ENCODE results near the gene ZNF281. TPM values are rescaled to one million over a fixed set of nuclear protein-coding genes. Genes with fewer than 3 reads are reported as not detected.

Gene ZNF281
- total RNA-seq, 1 donor: 45.6 TPM

GRCh38 chr1:200373811-200374231, 36.0 kb downstream of the ZNF281 start:
- TF ChIP-seq CTCF (IDR thresholded peaks at IDR 0.05; ENCODE audit: extremely low read depth, low read depth, low read length): no peak
- no peaks in the 10 kb centered on the region for H3K9me3 ChIP-seq (ENCODE audit: low read depth, low read length)
- H3K4me2 ChIP-seq (ENCODE audit: insufficient read depth, low read length): peak overlapping the region; percentile 43
- H3K4me1 ChIP-seq (ENCODE audit: insufficient read depth, low read length): peaks cover 35% of the 10 kb centered on the region
- H3K4me3 ChIP-seq (ENCODE audit: insufficient read depth, low read length): no peak overlapping the region
- no peak for DNase-seq (ENCODE audit: insufficient read length, low spot score, missing footprints)
- no peaks in the 10 kb centered on the region for H3K79me2 ChIP-seq (ENCODE audit: insufficient read depth, low read length)
- H4K20me1 ChIP-seq (ENCODE audit: insufficient read depth, low read length): no peaks in the 10 kb centered on the region
- no peak overlapping the region for H3K27ac ChIP-seq (ENCODE audit: low read depth, low read length)
- H3K36me3 ChIP-seq (ENCODE audit: insufficient read depth, low read length): peaks cover 4% of the 10 kb centered on the region
- peak overlapping the region; percentile 8 for H2AFZ ChIP-seq (ENCODE audit: low read length)
- H3K27me3 ChIP-seq (ENCODE audit: insufficient read depth, low read length): no peaks in the 10 kb centered on the region

- Histone ChIP-seq H3K27me3 (ENCODE audit: insufficient read depth, low read length) (no peaks in the 10 kb centered on the region), H3K4me3 (ENCODE audit: insufficient read depth, low read length) (no peak overlapping the region), H3K4me1 (ENCODE audit: insufficient read depth, low read length) (peaks cover 38% of the 10 kb centered on the region), H3K79me2 (ENCODE audit: insufficient read depth, low read length) (no peaks in the 10 kb centered on the region), H3K36me3 (ENCODE audit: insufficient read depth, low read length) (peaks cover 4% of the 10 kb centered on the region), H3K27ac (ENCODE audit: low read depth, low read length) (peak overlapping the region; percentile 46), H4K20me1 (ENCODE audit: insufficient read depth, low read length) (no peaks in the 10 kb centered on the region), H2AFZ (ENCODE audit: low read length) (no peak overlapping the region), H3K4me2 (ENCODE audit: insufficient read depth, low read length) (no peak overlapping the region), H3K9me3 (ENCODE audit: low read depth, low read length) (no peaks in the 10 kb centered on the region)
- DNase-seq (ENCODE audit: insufficient read length, low spot score, missing footprints): no peak
- no peak for TF ChIP-seq CTCF (IDR thresholded peaks at IDR 0.05; ENCODE audit: extremely low read depth, low read depth, low read length)
Observed at GRCh38 chr1:200372885-200373181, 37.0 kb downstream of the ZNF281 start.

GRCh38 chr1:200372095-200372884, 37.5 kb downstream of the ZNF281 start:
- Histone ChIP-seq H3K36me3 (ENCODE audit: insufficient read depth, low read length) (peaks cover 4% of the 10 kb centered on the region), H3K79me2 (ENCODE audit: insufficient read depth, low read length) (no peaks in the 10 kb centered on the region), H3K9me3 (ENCODE audit: low read depth, low read length) (no peaks in the 10 kb centered on the region), H3K27me3 (ENCODE audit: insufficient read depth, low read length) (no peaks in the 10 kb centered on the region), H3K4me2 (ENCODE audit: insufficient read depth, low read length) (peak overlapping the region; percentile 29), H3K4me1 (ENCODE audit: insufficient read depth, low read length) (peaks cover 43% of the 10 kb centered on the region), H2AFZ (ENCODE audit: low read length) (no peak overlapping the region), H3K27ac (ENCODE audit: low read depth, low read length) (peak overlapping the region; percentile 46), H4K20me1 (ENCODE audit: insufficient read depth, low read length) (no peaks in the 10 kb centered on the region), H3K4me3 (ENCODE audit: insufficient read depth, low read length) (no peak overlapping the region)
- no peak for TF ChIP-seq CTCF (IDR thresholded peaks at IDR 0.05; ENCODE audit: extremely low read depth, low read depth, low read length)
- peak; percentile 81 for DNase-seq (ENCODE audit: insufficient read length, low spot score, missing footprints)

- TF ChIP-seq CTCF (IDR thresholded peaks at IDR 0.05; ENCODE audit: extremely low read depth, low read depth, low read length): no peak
- Histone ChIP-seq H3K4me2 (ENCODE audit: insufficient read depth, low read length) (no peak overlapping the region), H3K79me2 (ENCODE audit: insufficient read depth, low read length) (no peaks in the 10 kb centered on the region), H3K27me3 (ENCODE audit: insufficient read depth, low read length) (no peaks in the 10 kb centered on the region), H4K20me1 (ENCODE audit: insufficient read depth, low read length) (no peaks in the 10 kb centered on the region), H3K4me1 (ENCODE audit: insufficient read depth, low read length) (peaks cover 51% of the 10 kb centered on the region), H3K9me3 (ENCODE audit: low read depth, low read length) (no peaks in the 10 kb centered on the region), H3K36me3 (ENCODE audit: insufficient read depth, low read length) (peaks cover 4% of the 10 kb centered on the region), H2AFZ (ENCODE audit: low read length) (no peak overlapping the region), H3K4me3 (ENCODE audit: insufficient read depth, low read length) (no peak overlapping the region), H3K27ac (ENCODE audit: low read depth, low read length) (no peak overlapping the region)
- no peak for DNase-seq (ENCODE audit: insufficient read length, low spot score, missing footprints)
Observed at GRCh38 chr1:200369706-200370105, 40.1 kb downstream of the ZNF281 start.
